IMR-90 (cell line): ENCODE results near the gene FAM177B.

Source experiments
- RAD21 ChIP-seq: IDR thresholded peaks from 2 replicates; pipeline ENCODE4 v1.6.1; 2012; ENCODE audit warnings: low read length, improper control_type of control experiment
- RFX5 ChIP-seq: IDR thresholded peaks from 2 replicates; pipeline ENCODE4 v1.8.0; 2012; ENCODE audit warnings: low read depth, mild to moderate bottlenecking, low read length, moderate library complexity
- TF ChIP-seq, protein P1 (sequence below): conservative IDR thresholded peaks from 2 replicates; pipeline ENCODE4 v1.5.1; 2012; ENCODE audit warnings: mild to moderate bottlenecking, low read depth, low read length, improper control_type of control experiment

- TF ChIP-seq RFX5 (no peak), RAD21 (no peak)
- TF ChIP-seq, protein P1, sequence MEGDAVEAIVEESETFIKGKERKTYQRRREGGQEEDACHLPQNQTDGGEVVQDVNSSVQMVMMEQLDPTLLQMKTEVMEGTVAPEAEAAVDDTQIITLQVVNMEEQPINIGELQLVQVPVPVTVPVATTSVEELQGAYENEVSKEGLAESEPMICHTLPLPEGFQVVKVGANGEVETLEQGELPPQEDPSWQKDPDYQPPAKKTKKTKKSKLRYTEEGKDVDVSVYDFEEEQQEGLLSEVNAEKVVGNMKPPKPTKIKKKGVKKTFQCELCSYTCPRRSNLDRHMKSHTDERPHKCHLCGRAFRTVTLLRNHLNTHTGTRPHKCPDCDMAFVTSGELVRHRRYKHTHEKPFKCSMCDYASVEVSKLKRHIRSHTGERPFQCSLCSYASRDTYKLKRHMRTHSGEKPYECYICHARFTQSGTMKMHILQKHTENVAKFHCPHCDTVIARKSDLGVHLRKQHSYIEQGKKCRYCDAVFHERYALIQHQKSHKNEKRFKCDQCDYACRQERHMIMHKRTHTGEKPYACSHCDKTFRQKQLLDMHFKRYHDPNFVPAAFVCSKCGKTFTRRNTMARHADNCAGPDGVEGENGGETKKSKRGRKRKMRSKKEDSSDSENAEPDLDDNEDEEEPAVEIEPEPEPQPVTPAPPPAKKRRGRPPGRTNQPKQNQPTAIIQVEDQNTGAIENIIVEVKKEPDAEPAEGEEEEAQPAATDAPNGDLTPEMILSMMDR: no peak
Measured at GRCh38 chr1:222706815-222707214, 30.2 kb upstream of the FAM177B start.
